Fibroblast of pulmonary artery (primary cell): ENCODE results near the gene ALDH3A2.

Experiments
- DNase-seq: peaks from one replicate; pipeline ENCODE4 v3.0.0-alpha.2; 2010; ENCODE audit warnings: low read depth
- H3K4me3 ChIP-seq: replicated peaks from 2 replicates; pipeline ENCODE4 v1.5.1; 2011; ENCODE audit warnings: low read depth, mild to moderate bottlenecking, control low read depth, low read length, moderate library complexity
- TF ChIP-seq, protein P1 (sequence below): IDR thresholded peaks from 2 replicates; pipeline ENCODE4 v1.5.1; 2011; ENCODE audit warnings: mild to moderate bottlenecking, control low read depth, low read length, inconsistent platforms; ENCODE audit errors: missing control alignments

The ALDH3A2 gene

DNA sequence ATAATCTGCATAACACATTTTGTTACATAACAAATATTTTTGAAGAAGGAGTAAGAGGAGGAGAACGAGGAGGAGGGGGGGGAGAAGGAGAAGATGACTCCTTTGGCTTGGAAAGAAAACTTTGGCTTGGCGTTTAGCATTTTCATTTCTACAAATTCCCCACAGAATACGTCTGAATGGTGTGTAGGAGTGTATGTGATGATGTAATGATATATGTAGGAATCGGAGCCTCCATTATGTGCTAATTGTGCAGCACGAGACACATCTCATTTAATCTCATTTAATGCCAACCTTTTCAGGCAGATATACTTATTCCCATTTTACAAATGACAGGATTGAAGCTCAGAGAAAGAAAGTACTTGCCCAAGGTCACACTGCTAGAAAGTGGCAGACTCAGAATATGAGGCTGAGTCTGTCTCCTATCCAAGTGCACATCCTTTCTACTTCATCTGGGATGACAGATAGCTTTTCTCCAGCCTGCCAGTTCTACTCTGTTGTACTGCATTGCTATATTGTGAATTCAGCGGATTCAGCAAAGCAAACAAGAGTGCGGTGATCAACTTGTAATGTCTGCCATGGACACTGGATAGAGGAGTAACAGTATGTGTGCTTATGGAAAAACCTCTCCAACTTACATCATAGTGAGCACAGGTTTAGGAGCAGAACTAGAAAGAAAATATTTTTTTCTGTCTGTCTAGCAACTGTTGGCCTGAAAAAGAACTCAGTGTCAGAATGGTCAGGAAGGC is 78.3 kb downstream of the ALDH3A2 start:
- TF ChIP-seq, protein P1, sequence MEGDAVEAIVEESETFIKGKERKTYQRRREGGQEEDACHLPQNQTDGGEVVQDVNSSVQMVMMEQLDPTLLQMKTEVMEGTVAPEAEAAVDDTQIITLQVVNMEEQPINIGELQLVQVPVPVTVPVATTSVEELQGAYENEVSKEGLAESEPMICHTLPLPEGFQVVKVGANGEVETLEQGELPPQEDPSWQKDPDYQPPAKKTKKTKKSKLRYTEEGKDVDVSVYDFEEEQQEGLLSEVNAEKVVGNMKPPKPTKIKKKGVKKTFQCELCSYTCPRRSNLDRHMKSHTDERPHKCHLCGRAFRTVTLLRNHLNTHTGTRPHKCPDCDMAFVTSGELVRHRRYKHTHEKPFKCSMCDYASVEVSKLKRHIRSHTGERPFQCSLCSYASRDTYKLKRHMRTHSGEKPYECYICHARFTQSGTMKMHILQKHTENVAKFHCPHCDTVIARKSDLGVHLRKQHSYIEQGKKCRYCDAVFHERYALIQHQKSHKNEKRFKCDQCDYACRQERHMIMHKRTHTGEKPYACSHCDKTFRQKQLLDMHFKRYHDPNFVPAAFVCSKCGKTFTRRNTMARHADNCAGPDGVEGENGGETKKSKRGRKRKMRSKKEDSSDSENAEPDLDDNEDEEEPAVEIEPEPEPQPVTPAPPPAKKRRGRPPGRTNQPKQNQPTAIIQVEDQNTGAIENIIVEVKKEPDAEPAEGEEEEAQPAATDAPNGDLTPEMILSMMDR = no peak
- no peak overlapping the region for H3K4me3 ChIP-seq
- peak; percentile 70 for DNase-seq
